Measurements from ENCODE around the gene MYO3B.

The MYO3B gene

GRCh38 chr2:170155022-170155722 lies 22.8 kb upstream of the MYO3B start:
- no peak overlapping the region for H3K27ac ChIP-seq
- TF ChIP-seq ZFX (IDR thresholded peaks at IDR 0.05; ENCODE audit: borderline replicate concordance) (no peak), CTCF (IDR thresholded peaks at IDR 0.05) (no peak)

GRCh38 chr2:170155723-170156253 lies 22.2 kb upstream of the MYO3B start:
- no peak overlapping the region for H3K27ac ChIP-seq
- no peak for TF ChIP-seq CTCF (IDR thresholded peaks at IDR 0.05)
- no peak for TF ChIP-seq ZFX (IDR thresholded peaks at IDR 0.05; ENCODE audit: borderline replicate concordance)

GRCh38 chr2:170156592-170156991 lies 21.4 kb upstream of the MYO3B start:
- H3K27ac ChIP-seq: no peak overlapping the region
- TF ChIP-seq CTCF (IDR thresholded peaks at IDR 0.05) (no peak), ZFX (IDR thresholded peaks at IDR 0.05; ENCODE audit: borderline replicate concordance) (no peak)

GRCh38 chr2:170157025-170157684 lies 20.8 kb upstream of the MYO3B start:
- no peak overlapping the region for H3K27ac ChIP-seq
- TF ChIP-seq CTCF (IDR thresholded peaks at IDR 0.05) (no peak), ZFX (IDR thresholded peaks at IDR 0.05; ENCODE audit: borderline replicate concordance) (no peak)

GRCh38 chr2:170159060-170159459 lies 18.9 kb upstream of the MYO3B start:
- no peak for TF ChIP-seq ZFX (IDR thresholded peaks at IDR 0.05; ENCODE audit: borderline replicate concordance)
- TF ChIP-seq CTCF (IDR thresholded peaks at IDR 0.05): no peak
- H3K27ac ChIP-seq: no peak overlapping the region

GRCh38 chr2:170161516-170162270 lies 16.3 kb upstream of the MYO3B start:
- no peak for TF ChIP-seq ZFX (IDR thresholded peaks at IDR 0.05; ENCODE audit: borderline replicate concordance)
- no peak for TF ChIP-seq CTCF (IDR thresholded peaks at IDR 0.05)
- H3K27ac ChIP-seq: no peak overlapping the region
